ENCODE results near the gene KRTAP9-1.

- TF ChIP-seq CTCF (IDR thresholded peaks at IDR 0.05) = no peak
- TF ChIP-seq POLR2A (IDR thresholded peaks at IDR 0.05) = no peak
Observed at GRCh38 chr17:41177727-41178271, 11.9 kb upstream of the KRTAP9-1 start, which contains the start of gene KRTAP4-2.

Data from adrenal gland (tissue), 5 donors.